Fibroblast of skin of abdomen (primary cell): ENCODE results near the gene ADAMTS12.
A peak's percentile ranks its signal among the peaks of the same experiment; 100 is the strongest.
"Not testable (repeated sequence)": the region's sequence is repeated elsewhere in the genome, so short reads cannot be mapped to it uniquely, and the experiment has no call there.

ENCODE experiments used
- DNase-seq: peaks from one replicate; pipeline ENCODE4 v3.0.0-alpha.2; 2013

ADAMTS12 gene

GRCh38 chr5:33901156-33901555 lies 9.4 kb upstream of the ADAMTS12 start:
- peak; percentile 55 for DNase-seq

- DNase-seq = peak; percentile 54
Measured at GRCh38 chr5:33894566-33894965, 2.8 kb upstream of the ADAMTS12 start.

- peak; percentile 98 for DNase-seq
Measured at GRCh38 chr5:33892620-33893137, 889 bp upstream of the ADAMTS12 start.

GRCh38 chr5:33891446-33891787 lies 373 bp downstream of the ADAMTS12 start:
- DNase-seq = no peak

GRCh38 chr5:33890131-33891032 lies 1.4 kb downstream of the ADAMTS12 start:
- DNase-seq = peak; percentile 37

GRCh38 chr5:33888587-33888986 lies 3.2 kb downstream of the ADAMTS12 start:
- DNase-seq = peak; percentile 65

GRCh38 chr5:33887268-33887667 lies 4.5 kb downstream of the ADAMTS12 start:
- DNase-seq = no peak

GRCh38 chr5:33886283-33886682 lies 5.5 kb downstream of the ADAMTS12 start:
- no peak for DNase-seq

GRCh38 chr5:33885679-33886078 lies 6.1 kb downstream of the ADAMTS12 start:
- no peak for DNase-seq

- no peak for DNase-seq
Measured at GRCh38 chr5:33883482-33883881, 8.3 kb downstream of the ADAMTS12 start.

GRCh38 chr5:33880319-33880718 lies 11.5 kb downstream of the ADAMTS12 start:
- no peak for DNase-seq

- DNase-seq = no peak
Measured at GRCh38 chr5:33877449-33877848, 14.3 kb downstream of the ADAMTS12 start.

- DNase-seq = peak; percentile 77
Measured at GRCh38 chr5:33867241-33867640, 24.5 kb downstream of the ADAMTS12 start.

- DNase-seq = not testable (repeated sequence)
Measured at GRCh38 chr5:33859177-33859576, 32.6 kb downstream of the ADAMTS12 start.

GRCh38 chr5:33857037-33857436 lies 34.8 kb downstream of the ADAMTS12 start:
- no peak for DNase-seq

- DNase-seq = no peak
Measured at GRCh38 chr5:33855396-33855795, 36.4 kb downstream of the ADAMTS12 start.

- DNase-seq = peak; percentile 80
Measured at GRCh38 chr5:33854733-33855151, 37.0 kb downstream of the ADAMTS12 start.

- DNase-seq = no peak
Measured at GRCh38 chr5:33852837-33853236, 39.0 kb downstream of the ADAMTS12 start.

GRCh38 chr5:33852319-33852718 lies 39.5 kb downstream of the ADAMTS12 start:
- DNase-seq = peak; percentile 54

- DNase-seq = peak; percentile 44
Measured at GRCh38 chr5:33850100-33850594, 41.6 kb downstream of the ADAMTS12 start.

- DNase-seq = no peak
Measured at GRCh38 chr5:33848554-33848953, 43.2 kb downstream of the ADAMTS12 start.

- DNase-seq = no peak
Measured at GRCh38 chr5:33846851-33847250, 44.9 kb downstream of the ADAMTS12 start.

GRCh38 chr5:33843579-33843978 lies 48.2 kb downstream of the ADAMTS12 start:
- DNase-seq = peak; percentile 83

GRCh38 chr5:33842456-33842855 lies 49.3 kb downstream of the ADAMTS12 start:
- DNase-seq = no peak
